ENCODE measurements around the gene IRF2BPL.

Gene IRF2BPL

GRCh38 chr14:77028384-77029231 lies at the start of gene IRF2BPL:
IRF2BPL (minus strand) TSS chr14:77028708; CDS start chr14:77027792, 916 bp downstream.
- peak; percentile 97 for DNase-seq (ENCODE audit: low spot score)

DNA sequence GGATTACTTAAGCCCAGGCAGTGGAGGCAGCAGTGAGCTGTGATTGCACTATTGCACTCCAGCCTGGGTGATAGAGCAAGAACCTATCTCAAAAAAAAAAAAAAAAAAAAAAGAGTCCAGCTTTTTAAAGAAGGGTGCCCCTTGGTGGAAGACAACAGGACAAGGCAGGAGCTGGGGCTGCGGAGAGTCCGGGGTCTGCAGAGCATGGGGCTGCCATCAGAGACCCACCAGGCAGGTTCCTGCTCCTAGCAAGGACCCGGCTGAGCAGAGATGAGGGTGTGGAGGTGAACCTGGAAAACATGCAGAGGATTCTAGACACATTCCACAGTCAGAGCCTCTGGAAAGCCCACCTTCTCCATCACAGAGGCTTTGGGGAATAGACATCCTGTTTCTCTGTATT lies 48.5 kb upstream of the IRF2BPL start:
- DNase-seq (ENCODE audit: low spot score), result no peak

DNA sequence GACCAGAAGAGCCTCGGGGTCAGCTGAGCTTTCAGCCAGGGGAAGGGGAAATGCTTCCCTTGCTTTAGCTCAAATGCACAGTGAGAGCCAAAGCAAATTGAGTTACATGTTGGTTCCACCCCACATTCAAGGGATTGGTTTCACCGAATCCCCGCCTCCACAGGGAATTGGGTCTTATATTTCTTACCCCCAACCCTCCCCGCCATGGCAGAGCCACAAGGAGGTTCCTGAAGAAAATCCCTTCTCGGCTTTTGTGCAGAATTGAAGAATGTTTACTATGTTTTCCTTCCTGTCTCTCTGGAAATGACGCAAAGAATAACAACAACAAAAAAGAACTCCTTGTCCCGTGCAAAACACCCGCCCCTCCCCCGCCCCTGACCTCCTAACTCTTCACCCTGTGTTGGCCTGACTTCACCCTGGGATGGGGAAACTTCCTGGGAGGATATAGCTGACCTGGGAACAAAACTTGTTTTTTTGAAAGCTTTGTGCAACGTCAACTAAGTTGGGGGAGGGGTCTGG lies 47.7 kb upstream of the IRF2BPL start:
- no peak for DNase-seq (ENCODE audit: low spot score)

DNA sequence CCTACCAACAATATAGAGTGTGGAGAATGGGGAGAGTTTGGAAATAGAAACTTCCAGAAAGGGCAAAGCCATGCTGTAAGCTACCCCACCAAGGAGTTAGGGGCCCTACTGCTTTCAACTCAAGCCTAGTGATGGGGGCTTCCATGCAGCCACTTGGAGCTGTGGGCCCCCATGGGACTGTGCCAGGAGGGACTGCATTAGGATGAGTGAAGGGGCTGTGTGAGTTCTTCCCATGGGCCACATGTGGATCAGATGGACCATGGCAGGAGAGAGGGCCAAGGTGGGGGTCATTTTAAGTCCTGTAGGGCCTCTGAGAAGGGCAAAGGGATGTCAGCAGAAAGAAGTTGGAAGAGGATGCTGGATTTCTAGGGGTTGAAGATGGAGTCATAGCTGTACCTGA lies 46.5 kb upstream of the IRF2BPL start:
- DNase-seq (ENCODE audit: low spot score), result no peak

DNA sequence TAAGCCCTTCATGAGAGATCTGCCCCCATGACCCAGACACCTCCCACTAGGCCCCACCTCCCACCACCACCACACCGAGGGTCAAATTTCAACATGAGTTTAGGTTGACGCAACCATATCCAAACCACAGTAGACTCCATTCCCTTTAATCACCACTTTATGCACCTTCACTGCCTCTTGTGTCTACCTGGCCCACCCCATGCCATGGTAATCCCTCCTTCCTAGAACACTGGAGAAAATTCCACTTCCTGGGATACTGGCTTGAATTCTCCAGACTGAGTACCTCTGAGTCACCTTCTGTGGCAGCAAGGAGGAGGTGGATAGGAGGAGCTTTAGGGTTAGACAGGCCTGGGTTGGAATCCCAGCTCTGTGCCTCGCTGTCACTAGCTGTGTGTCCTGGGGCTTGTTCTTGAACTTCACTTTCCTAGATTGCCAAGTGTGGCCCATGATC lies 43.5 kb upstream of the IRF2BPL start:
- DNase-seq (ENCODE audit: low spot score), result no peak

GRCh38 chr14:77069551-77069950 lies 41.0 kb upstream of the IRF2BPL start:
- no peak for DNase-seq (ENCODE audit: low spot score)

DNA sequence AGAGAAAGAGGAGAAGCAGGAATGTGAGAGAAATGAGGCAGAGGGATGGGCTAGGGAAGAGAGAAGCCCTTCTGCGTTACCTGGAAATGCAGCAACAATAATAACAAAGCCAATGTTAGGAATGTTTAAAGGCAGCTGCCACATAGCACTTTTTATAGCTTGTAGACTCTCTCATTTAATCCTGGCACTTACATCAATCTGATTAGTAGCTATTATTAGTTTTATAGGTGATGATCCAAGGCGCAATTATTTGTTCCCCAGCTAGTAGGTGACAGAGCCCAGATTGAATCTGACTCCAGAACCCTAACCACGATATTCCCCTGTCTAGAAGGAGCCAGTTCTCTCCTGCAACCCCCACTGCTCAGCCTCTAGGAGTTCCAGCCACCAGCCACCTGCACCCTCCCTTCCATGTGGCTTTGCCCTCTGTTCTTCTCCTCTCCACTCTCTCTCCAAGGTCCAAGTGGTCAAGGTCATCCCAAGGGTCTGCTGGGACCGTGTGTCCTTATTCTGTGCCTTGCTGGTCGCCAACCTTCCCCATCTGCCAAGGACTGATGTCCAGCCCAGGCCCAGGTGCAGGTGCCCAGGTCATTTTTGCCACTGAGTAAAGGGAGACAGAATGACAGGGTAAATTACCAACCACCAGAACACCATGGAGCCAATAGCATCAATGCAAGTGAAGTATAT lies 40.2 kb upstream of the IRF2BPL start:
- DNase-seq (ENCODE audit: low spot score), result no peak

- peak; percentile 53 for DNase-seq (ENCODE audit: low spot score)
These were observed 39.4 kb upstream of the IRF2BPL start for GRCh38 chr14:77067632-77068516.

- DNase-seq (ENCODE audit: low spot score), result no peak
These were observed 38.2 kb upstream of the IRF2BPL start for GRCh38 chr14:77066578-77067172.

DNA sequence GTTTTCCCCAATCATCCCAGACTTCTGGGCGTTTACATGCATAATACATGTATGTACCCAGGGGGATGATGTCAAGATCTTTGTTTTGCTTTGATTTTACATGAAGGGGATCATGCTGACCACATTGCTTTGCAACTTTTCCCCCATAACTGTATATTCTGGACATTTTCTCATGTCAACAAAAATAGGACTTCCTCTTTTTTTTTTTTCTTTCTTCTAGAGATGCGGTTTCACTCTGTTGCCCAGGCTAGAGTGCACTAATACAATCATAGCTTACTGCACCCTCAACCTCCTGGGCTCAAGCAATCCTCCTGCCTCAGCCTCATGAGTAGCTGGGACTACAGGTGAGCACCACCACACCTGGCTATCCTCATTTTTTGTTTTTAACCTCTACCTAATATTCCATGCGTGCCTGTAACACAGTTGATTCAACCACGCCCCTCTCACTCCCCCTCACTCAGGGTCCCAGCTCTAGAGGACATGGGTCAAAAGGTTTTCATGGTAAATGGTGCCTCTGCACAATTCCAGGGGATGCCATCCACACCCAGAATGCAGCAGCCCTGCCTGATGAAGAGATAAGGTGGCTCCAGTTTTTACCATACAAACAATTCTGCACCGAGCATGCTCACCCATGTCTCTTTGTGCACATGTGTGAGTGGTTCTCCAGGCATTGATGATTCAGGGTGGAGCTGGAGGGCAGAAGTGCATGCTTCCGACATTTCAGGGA lies 37.5 kb upstream of the IRF2BPL start:
- DNase-seq (ENCODE audit: low spot score), result no peak

GRCh38 chr14:77064521-77065178 lies 36.1 kb upstream of the IRF2BPL start:
- no peak for DNase-seq (ENCODE audit: low spot score)

DNA sequence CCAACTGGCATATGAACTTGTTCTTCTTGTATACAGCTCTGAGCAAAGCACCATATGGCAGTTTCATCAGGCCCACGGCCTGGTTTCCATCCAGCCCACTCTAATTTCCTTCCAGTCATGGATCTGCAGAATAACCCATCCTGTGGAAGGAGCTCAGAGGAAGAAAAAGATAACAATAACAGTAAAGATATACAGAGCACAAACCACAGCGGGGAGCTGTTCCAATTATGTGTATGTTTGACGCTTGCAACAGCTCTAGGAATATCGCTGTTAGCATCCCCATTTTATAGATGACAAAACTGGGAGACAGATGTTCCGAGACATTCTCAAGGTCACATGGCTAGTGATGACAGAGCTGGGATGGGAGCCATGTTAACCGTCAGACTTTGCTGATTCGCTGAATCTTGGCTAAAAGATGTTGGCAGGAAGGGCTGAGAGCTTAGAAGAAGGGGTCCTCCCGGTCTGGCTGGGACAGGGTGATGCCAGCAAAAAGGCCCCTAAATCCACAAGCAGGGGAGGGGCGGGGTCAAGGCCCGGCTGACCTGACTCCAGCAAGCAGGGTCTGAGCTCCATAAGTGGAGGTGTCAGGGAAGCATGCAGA lies 35.2 kb upstream of the IRF2BPL start:
- DNase-seq (ENCODE audit: low spot score), result no peak

DNA sequence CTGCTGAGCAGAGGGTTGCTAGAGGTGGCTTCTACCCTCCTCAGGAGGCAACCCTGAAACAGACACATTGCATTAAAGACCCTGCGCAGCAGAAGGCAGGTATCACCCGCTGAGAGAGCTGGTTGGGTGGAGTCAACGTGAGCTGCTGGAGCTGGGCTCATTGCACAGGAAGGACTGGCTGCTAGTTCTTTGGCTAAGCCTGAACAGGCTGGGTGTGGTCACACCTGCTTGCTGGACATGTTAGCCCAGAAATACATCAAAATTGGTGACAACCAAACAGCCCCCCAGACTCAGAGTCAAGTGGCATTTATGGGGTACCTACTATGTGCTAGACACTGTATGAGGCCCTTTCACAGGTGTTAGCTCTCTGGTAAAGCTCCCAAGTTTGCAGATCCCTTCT lies 33.8 kb upstream of the IRF2BPL start:
- no peak for DNase-seq (ENCODE audit: low spot score)

- no peak for DNase-seq (ENCODE audit: low spot score)
These were observed 33.2 kb upstream of the IRF2BPL start for GRCh38 chr14:77061630-77062257.

- DNase-seq (ENCODE audit: low spot score), result peak; percentile 19
These were observed 30.9 kb upstream of the IRF2BPL start for GRCh38 chr14:77059276-77059915.

DNA sequence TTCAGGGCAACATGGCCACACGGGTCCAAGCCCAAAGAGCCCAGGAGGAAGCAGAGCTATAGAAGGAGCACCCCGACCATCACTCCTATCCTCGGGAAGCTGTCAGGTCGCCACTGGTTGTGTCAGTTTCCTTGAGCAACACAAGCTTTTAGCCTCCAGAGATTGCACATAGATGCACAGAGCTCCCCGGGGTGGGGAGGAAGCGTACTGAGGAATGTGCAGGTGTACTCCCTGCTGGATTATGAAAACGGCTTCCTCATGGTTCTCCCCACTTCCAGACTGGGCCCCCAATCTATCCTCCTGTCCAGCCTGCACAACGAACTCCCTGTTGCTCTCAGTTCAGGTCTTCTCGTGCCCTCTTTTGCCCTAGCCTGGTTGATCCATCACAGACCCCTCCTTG lies 30.3 kb upstream of the IRF2BPL start:
- no peak for DNase-seq (ENCODE audit: low spot score)

DNA sequence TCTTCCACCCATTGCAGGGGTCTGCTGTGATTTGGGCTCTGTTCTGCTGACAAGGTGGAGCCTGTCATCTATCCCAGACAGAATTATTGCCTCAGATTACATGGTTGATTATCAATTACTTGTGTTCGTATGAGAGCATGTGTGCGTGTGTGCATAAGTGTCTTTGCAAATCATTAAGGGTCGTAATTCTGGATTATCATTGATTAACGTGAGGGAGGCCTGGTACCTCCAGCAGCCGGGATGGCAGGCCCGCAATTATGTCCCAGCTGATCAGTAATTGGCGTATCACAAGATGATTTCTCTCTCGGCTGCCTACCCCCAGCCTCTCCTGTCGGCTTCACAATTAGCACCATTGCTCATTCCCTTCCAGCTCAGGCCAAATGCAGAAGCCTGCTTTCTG lies 29.6 kb upstream of the IRF2BPL start:
- DNase-seq (ENCODE audit: low spot score), result no peak

GRCh38 chr14:77055981-77056380 lies 27.5 kb upstream of the IRF2BPL start:
- no peak for DNase-seq (ENCODE audit: low spot score)

- DNase-seq (ENCODE audit: low spot score), result no peak
These were observed 26.8 kb upstream of the IRF2BPL start for GRCh38 chr14:77055306-77055705.

All from activated CD4-positive, alpha-beta T cell treated with anti-CD3 and anti-CD28 coated beads, Interleukin-2, Interleukin-4, amounts not matched to agents 100 ng/mL and 50 ng/mL, durations not matched to agents 16 hours and 8 hours (primary cell).